ENCODE results near the gene SMARCAL1. TPM values are rescaled to one million over a fixed set of nuclear protein-coding genes. Genes with fewer than 3 reads are reported as not detected.
A peak's percentile ranks its signal among the peaks of the same experiment; 100 is the strongest.

SMARCAL1 gene
- total and polyA plus RNA-seq, 2 of the 13 experiments (the other 11 are each of a cell fraction or from before 2014, with no cell fraction given) = 12.7 to 21.3 TPM

- 0 out of 2 replicates have a peak, but pooled peaks have one; percentile 74 for TF ChIP-seq ATF6 (CRISPR knock-in tag; conservative IDR thresholded peaks at IDR 0.05)
- TF ChIP-seq JDP2 (CRISPR knock-in tag; IDR thresholded peaks at IDR 0.05; ENCODE audit: borderline replicate concordance) = peak; percentile 73; the same call in 1 of the 2 replicates
- TF ChIP-seq ZNF101 (CRISPR knock-in tag; IDR thresholded peaks at IDR 0.05; ENCODE audit: borderline replicate concordance, low read depth) = no peak
- TF ChIP-seq IRF1 (CRISPR knock-in tag; IDR thresholded peaks at IDR 0.05; ENCODE audit: low read depth) = peak; percentile 75; the same call in 1 of the 2 replicates
- TF ChIP-seq TAF1 (CRISPR knock-in tag; IDR thresholded peaks at IDR 0.05) = no peak
- peak; percentile 77 for TF ChIP-seq PATZ1 (CRISPR knock-in tag; IDR thresholded peaks at IDR 0.05)
- no peak for TF ChIP-seq MATR3 (CRISPR knock-in tag; IDR thresholded peaks at IDR 0.05)
- peak; percentile 75; the same call in 1 of the 2 replicates for TF ChIP-seq MYC (CRISPR knock-in tag; IDR thresholded peaks at IDR 0.05; ENCODE audit: borderline replicate concordance)
- peak; percentile 95 for TF ChIP-seq KLF11 (CRISPR knock-in tag; IDR thresholded peaks at IDR 0.05)
- peak; percentile 89; the same call in 1 of the 2 replicates for TF ChIP-seq ZNF83 (CRISPR knock-in tag; IDR thresholded peaks at IDR 0.05; ENCODE audit: borderline replicate concordance)
- TF ChIP-seq ZNF710 (CRISPR knock-in tag; IDR thresholded peaks at IDR 0.05; ENCODE audit: borderline replicate concordance) = peak; percentile 68; the same call in 1 of the 2 replicates
- no peak for TF ChIP-seq MBNL3 (CRISPR knock-in tag; conservative IDR thresholded peaks at IDR 0.05)
- no peak for TF ChIP-seq RFX1 (IDR thresholded peaks at IDR 0.05)
- no peak for TF ChIP-seq CCAR2 (optimal IDR thresholded peaks at IDR 0.05; ENCODE audit: low read depth, low read length)
- TF ChIP-seq ZBTB1 (CRISPR knock-in tag; IDR thresholded peaks at IDR 0.05; ENCODE audit: borderline replicate concordance) = peak; percentile 90; the same call in 1 of the 2 replicates
- no peak for TF ChIP-seq ZFP82 (CRISPR knock-in tag; IDR thresholded peaks at IDR 0.05; ENCODE audit: borderline replicate concordance)
- TF ChIP-seq ZNF747 (CRISPR knock-in tag; IDR thresholded peaks at IDR 0.05; ENCODE audit: borderline replicate concordance) = peak; percentile 70; the same call in 1 of the 2 replicates
- peak; percentile 72 for TF ChIP-seq ELF3 (CRISPR knock-in tag; IDR thresholded peaks at IDR 0.05)
Measured at GRCh38 chr2:216371721-216372702, 40.3 kb upstream of the SMARCAL1 start, which contains the start of gene MARCHF4 (continued).
